HG03025 (cell line): ENCODE measurements around the gene FYB2.

Experiments
- ATAC-seq: cut with Tn5 transposase; IDR thresholded peaks from one replicate; pipeline ENCODE4 v1.9.1; 2021; ENCODE audit warnings: mild to moderate bottlenecking, moderate library complexity; ENCODE audit not compliant: unreplicated experiment, low FRiP score

The FYB2 gene

DNA sequence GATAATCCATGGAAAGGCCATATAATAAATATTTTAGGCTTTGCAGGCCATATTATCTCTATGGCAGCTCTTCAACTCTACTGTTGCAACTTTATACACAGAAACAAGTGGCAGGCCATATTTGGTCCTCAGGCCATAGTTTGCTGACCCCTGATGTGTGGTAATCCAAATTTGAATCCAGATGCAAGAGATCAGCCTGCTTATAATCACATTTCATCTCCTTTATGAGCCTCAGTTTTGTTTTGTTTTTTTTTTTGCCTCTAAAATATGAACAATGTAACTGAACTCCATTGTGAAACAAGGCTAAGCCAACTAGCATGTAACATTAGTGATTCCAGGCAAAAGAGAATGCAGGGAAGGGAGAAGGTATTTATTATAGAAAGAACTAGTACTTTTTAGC is 92.5 kb downstream of the FYB2 start:
- no peak for ATAC-seq

DNA sequence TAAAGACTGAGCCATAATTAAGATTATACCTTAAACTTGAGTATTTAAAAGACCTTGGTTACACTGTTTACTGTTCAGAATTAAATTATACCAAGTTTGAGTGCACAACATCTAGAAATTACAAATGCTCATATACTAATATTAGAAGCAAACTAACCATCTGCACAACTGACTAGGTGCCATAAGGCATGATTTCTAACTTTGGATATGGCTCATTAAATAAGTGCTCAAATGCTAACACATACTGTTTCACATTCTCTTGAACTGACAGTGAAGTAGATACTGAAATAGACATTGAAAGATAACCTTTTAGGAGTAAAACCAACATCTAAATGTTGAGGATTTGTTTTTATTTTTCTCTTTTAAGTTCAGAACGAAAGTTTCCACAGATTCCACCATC is 100.0 kb downstream of the FYB2 start:
- ATAC-seq, result no peak

DNA sequence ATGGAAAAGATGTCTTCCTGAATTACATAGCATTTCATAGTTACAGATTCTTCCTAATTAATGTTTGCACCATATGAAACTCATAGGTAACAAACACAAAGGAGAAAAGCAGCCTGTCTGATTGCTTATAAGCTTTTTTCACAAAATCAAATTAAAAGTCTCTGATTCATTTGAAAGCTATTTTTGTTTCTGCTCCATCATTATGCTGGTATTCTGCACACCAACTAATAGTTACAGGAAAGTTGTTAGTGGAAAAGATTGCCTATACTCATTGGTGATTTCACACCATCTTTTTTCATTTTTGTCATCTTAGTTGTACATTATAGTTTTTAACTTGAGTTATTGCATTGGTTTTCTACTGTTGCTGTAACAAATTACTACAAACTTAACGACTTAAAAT is 104.0 kb downstream of the FYB2 start:
- ATAC-seq, result no peak

DNA sequence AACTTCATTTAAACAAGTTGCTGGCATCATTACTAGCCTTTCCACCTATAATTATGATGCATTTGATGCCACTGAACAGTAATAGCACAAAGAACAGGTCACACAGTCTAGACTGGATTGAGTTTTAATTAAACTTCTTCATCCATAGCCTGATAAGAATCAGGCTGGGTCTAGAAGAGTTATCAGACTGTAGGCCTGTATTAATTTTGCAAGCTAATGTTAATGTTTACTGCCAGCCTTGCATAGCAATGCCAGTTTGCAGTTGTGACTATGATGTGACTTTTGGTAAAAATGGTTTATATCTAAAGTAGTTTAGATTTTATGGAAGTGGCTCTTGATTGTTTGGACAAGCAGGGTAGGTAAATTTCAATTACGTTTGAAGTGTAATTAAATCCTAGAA is 106.1 kb downstream of the FYB2 start:
- ATAC-seq, result no peak

DNA sequence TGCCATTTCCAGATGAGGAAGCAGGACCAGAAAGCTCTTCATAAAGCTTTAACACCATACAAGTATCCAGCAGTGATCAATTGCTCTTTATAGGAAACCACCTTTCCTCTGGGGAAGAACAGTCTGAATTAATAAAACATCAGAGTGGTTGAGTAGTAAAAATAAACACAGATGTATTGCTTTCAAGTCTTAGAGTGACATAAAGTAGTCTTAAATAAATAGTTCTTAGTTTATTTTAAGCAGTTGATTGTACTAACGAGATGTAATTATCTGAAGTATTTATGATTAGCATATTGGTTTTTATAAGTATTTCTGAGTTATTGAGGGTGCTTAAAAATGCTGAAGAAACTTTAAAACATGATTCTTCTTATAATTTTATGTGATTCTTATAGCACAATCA is 107.1 kb downstream of the FYB2 start:
- no peak for ATAC-seq

DNA sequence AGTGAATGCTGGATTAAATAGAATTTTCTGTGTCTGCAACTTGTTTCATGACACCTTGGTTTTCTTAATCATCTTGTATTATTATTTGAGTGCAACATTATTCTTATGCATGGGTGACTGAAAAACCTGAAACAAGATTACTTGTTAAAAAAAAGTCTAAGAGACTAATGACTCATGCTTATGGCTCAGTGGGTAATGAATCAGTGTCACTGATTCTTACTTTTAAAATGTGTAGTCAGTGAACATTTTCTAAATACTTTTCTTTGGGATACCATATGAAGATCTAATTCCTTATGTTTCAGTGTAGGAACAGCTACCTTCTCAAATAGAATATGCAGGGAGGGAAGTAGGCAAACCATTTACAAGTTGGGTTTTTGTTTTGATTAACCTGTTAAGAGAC is 108.6 kb downstream of the FYB2 start:
- ATAC-seq, result no peak

DNA sequence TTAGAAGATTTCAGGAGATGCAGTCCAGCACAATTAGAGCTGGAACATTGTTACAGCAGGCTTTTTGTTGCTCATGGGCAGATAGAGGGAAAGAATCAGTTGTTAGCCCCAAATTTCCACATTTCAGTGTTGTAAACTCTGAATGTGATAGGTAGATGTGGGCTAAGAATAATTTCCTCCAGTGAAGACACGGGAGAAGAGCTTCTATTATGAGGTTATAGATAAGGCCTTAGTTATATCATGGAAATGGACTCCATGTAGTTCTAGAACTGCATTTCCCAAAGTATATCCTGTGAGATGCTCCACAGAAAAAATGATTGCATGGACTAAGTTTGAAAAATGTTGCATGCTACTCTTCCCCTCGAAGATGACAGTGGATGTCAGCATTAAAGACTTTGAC is 109.2 kb downstream of the FYB2 start:
- ATAC-seq, result no peak

DNA sequence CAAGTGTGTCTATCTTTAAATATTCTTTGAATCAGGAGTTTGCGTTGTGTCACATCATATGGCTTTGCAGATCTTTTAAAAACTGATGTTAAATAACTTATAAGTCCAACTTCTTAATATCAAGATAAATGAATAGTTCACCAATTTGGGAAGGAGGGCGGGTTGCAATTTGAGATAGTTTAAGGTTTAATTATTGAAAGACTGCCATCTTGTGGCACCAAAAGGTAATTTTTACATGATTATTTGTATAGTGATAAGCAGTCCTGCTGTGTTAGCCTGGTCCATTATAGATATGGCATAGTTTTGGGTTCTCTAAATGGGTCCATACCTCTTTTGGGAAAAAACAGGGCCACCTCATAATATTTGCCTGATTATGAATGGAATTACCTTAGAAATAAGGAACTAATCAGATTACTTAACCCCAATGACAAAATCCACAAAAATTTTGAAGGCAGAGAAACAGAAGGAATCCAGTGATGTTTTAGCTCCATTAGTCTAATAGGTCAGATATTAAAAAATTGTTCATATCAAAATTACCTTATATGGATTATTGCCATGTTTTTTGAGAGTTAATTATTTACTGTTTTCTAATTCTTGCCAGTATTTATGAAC is 109.8 kb downstream of the FYB2 start:
- ATAC-seq, result no peak

DNA sequence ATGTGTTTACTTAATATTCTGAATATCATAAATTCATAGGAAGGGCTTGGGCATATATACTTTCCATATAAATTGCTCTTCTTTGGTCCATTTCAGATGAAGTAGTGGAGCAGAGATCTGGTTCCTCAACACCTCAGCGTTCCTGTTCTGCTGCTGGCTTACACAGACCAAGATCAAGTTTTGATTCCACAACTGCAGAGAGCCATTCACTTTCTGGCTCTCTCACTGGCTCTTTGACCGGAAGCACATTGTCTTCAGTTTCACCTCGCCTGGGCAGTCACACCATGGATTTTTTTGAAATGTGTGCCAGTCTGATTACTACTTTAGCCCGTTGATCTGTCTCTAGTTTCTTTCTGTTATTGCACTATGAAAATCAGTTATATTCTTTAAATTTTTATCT is 111.8 kb downstream of the FYB2 start:
- ATAC-seq, result no peak

DNA sequence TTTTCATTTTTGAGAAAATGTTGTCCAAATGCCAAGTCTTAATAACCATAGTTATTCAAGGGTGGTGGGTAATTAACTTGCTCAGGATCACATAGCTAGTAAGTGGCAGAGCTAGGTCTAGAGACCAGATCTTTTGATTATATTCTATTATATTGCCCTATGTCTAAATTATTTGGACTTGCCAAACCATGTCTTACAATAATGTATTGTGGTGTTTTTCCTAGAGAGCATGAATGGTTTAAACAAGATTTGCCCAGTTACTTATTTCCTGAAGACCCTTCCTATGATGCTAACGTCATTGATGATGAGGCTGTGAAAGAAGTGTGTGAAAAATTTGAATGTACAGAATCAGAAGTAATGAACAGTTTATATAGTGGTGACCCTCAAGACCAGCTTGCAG is 115.5 kb downstream of the FYB2 start:
- no peak for ATAC-seq

DNA sequence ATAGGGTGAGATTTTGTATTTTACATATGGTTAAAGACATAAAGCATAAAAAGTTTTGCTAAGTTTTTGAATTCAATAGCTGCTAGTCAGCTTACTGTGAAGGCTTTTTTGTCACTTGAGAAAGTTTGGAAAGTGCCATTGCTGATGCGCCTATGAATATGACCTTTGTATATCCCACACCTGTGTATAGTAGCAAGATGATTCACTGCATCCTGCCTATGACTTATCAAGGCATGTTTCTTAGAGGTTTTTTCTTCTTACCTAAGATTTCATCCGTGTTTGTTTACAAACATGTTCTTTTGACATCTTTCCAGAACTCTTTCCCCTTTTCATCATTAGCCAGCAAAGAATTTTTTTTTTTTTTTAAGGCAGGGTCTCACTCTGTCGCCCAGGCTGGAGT is 122.5 kb downstream of the FYB2 start:
- ATAC-seq, result no peak

DNA sequence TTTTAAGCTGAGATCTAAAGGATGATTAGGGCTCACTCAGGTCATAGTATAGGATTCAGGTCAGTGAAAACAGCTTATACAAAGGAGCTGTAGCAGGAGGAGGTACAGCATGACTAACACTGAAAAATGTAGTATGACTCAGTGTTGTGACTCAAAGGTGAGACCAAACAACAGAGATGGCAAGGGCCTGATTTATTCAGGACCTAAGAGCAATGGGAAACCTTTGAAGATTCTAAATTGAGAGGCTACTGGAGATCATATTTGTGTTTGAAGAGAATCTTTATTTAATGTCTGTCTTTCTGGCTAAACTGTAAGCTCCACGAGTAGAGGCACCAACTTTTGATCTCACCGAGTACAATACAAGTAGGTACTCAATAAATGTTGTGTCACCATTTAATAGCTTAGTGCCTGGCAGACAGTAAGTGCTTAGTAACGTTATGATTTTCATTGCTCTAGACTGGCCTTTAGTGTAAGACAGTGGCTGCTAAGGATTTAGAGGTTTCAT is 130.6 kb downstream of the FYB2 start:
- no peak for ATAC-seq

DNA sequence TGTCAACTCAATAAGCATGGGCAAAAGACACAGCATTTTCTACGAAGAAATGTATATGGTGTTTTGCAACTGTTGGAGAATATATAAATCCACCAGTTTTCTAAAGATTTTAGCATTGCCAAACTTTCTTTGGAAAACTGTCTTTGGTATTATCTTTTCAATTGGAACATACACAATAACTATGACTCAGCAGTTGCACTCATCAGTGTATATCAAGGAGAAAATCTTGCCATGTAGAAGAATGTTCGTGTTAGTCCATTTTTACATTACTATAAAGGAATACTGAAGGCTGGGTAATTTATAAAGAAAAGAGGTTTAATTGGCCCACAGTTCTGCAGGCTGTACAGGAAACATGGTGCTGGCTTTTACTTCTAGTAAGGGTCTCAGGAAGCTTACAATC is 133.0 kb downstream of the FYB2 start:
- ATAC-seq, result no peak

DNA sequence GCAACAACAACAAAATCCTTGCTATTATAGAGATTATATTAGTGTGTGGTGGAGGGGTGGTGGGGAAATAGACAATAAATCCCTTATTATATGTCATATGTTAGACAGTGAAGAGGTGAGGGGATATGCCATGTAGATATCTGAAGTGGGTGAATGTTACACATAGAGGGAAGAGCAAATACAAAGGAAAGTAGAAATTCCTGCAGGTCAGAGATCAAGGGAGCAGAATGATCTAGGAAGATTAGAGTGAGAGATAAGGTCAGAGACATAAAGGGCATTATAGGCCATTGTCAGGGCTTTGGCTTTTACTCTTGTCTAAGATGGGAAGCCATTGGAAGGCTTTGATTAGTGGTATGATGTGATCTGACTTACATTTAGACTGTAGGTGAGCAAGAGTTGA is 135.6 kb downstream of the FYB2 start:
- ATAC-seq, result no peak

DNA sequence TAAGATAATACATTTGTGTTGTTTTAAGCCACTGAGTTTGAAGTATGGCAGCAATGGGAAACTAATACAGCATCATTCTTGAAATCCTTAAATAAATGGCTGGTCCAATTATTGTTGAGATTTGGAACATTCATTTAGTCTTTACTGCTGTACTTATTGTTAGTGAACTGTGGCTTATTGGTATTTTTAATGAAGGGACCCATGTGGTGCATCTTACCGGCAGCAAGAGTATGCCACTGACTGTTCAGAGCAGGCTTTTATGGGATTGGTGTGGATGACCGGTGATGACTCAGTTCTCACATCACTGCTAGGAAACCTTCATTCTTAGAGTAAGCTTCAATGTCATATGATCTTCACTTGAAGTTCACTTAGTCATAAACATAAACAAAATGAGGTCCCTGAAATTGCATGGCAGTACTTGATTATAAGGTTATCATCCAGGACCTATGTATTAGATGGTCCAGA is 142.6 kb downstream of the FYB2 start:
- ATAC-seq, result no peak

DNA sequence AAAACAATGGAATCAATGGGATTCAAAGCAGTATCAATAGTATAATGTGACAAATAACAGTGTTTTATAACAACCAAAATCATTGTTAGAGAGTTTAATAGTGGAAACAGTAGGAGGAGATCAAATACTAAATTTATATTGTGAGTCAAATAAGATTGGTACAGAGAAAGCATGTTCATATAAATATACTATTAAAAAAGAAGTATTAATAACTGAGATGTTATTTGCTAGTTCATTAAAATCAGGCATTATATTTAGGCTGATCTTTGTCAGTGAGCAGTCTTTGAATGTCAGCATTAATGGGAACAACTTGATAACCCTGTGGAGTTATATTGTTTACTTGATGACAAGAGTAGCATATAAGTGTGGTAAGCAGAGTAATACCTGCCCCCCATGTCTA is 143.4 kb downstream of the FYB2 start:
- ATAC-seq, result no peak

DNA sequence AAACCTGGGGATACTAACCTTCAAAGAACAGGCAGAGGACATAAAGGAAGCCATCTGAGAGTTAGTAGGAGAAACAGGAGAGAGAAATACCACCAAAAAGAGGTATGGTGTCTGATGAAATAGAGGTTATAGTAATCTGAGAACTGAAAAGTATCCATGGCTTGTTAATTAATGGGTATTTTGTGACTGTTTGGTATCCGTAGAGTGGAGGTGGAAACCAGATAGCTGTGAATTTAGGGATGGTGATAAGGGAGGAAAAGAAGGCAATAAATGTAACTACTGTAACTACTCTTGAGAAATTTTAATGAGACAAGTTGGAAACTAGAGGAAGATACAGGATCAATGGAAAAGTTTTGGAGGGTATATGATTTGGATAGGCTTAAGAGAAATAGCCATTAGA is 146.6 kb downstream of the FYB2 start:
- no peak for ATAC-seq

DNA sequence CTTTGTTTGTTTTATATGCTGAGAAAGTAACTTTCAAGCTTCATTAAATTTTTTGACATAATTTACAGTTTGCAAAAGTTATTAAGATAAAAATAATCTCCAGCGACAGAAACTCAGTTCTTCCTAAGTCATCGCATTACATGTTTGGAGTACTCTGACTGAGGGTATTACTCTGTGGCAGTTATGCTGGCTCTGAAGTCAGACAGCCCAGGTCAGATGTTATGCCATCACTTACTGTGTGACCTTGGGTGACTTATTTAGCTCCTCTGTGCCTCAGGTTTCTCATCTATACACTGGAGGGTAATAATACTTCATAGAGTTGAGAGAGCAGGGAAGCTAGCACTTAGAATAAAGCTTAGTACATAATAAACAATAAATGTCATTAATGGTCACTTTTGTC is 147.7 kb downstream of the FYB2 start:
- ATAC-seq, result no peak

DNA sequence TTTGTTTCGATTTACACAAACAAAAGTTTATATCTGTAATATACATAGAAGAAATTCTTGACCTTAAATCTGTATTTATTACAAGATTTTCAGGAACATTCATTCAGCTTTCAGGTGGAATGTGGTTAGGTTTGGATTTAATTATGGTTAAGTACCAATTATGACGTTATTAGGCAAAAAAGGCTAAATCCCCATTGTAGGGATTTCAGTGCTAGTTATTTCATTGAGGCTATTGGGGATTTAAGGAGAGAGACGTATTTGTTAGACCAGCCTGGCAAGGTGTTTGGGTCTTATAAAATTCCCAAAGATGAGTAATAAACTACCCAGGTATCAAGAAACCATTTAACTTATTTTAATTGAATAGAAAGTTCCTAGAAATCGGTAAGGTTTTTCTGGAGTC is 148.1 kb downstream of the FYB2 start:
- ATAC-seq, result no peak

DNA sequence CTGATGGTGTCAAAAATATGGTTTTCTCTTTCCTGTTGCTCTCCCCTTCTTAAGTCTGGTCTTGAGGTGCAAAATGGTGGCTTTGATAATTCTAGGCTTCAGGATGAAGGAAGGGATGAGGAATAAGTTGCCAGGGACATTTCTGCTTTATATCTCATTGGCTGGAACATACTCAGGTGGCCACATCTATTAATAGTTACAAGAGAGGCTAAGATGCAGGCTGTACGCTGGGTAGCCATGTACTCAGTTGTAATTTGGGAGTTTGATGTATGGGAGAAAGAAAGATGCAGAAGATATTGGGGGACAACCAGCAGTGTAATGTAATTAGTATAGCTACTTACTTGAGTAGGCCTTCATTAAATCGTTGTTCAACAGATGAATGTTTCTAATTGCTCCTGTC is 148.9 kb downstream of the FYB2 start:
- ATAC-seq, result no peak
